K562 (cell line): ENCODE results near the gene CLDN20. TPM values are rescaled to one million over a fixed set of nuclear protein-coding genes. Genes with fewer than 3 reads are reported as not detected.

ENCODE experiments used
- ATAC-seq: fragments of 200-7000 bp; cut with Tn5 transposase; 3 replicates; pipeline ENCODE4 v1.9.1; 2020; ENCODE audit warnings: moderate library complexity
- BruUV-seq: library from RNA; stranded (reverse); fragments of 400-500 nt; replicated peaks from 2 replicates; lab custom pipeline; 2021; lab: Mats Ljungman, UMichigan
- CTCF ChIA-PET: fragments of 300-600 bp; formaldehyde crosslinking; extraction: SDS; loops from one replicate; lab custom pipeline; 2021; ENCODE audit warnings: low intra/inter-chr PET ratio; lab: Yijun Ruan, JAX
- POLR2A ChIA-PET: fragments of 300-600, 350-650 bp; sonication (Branson Sonifier 250); formaldehyde crosslinking; extraction: SDS; loops from one replicate; lab custom pipeline; 2021; ENCODE audit warnings: antibody characterized with exemption, inconsistent platforms; lab: Yijun Ruan, JAX
- DNase-seq, 4 experiments: peaks; one replicate each; pipeline versions ENCODE4 v3.0.0 to v3.0.0-alpha.2; 2011 to 2018; ENCODE audit warnings: low spot score in 3 of 4, mixed read lengths in 3 of 4; ENCODE audit errors: extremely low read depth in 1 of 4
- FAIRE-seq: peaks from 2 replicates; lab custom pipeline; 2011; peaks lifted over from hg19 to GRCh38; lab: Jason Lieb, UNC
- H2AFZ ChIP-seq: 2 replicates; pipeline ENCODE4 v1.6.0; 2011; ENCODE audit warnings: low read depth, low read length, control low read depth, inconsistent platforms
- H3K27ac ChIP-seq: fragments of 200-600 bp; 3 replicates; pipeline ENCODE4 v1.8.0; 2011; ENCODE audit warnings: low read depth, mild to moderate bottlenecking, control low read depth, inconsistent platforms, low read length, moderate library complexity, mixed read lengths; ENCODE audit errors: extremely low read depth
- H3K27me3 ChIP-seq, 2 experiments: fragments of 300-600 bp in 1 of 2; 2 replicates in 1 of 2; 3 replicates in 1 of 2; pipeline versions ENCODE4 v1.6.0 to v1.8.0; 2011; ENCODE audit warnings: inconsistent platforms in 2 of 2, low read length in 2 of 2, mild to moderate bottlenecking in 1 of 2, mixed read lengths in 1 of 2, moderate library complexity in 1 of 2; ENCODE audit not compliant: control insufficient read depth in 2 of 2, insufficient read depth in 2 of 2
- H3K36me3 ChIP-seq: fragments of 300-600 bp; 3 replicates; pipeline ENCODE4 v1.8.0; 2011; ENCODE audit warnings: mild to moderate bottlenecking, low read length, inconsistent platforms; ENCODE audit not compliant: control insufficient read depth, insufficient read depth
- H3K4me1 ChIP-seq, 2 experiments: fragments of 200-600 bp in 1 of 2; replicated peaks in 1 of 2; 2 replicates in 1 of 2; 3 replicates in 1 of 2; pipeline versions ENCODE4 v1.5.1 to v1.8.0; 2011; ENCODE audit warnings: inconsistent platforms in 2 of 2, low read length in 2 of 2, mild to moderate bottlenecking in 1 of 2, mixed read lengths in 1 of 2, moderate library complexity in 1 of 2; ENCODE audit not compliant: control insufficient read depth in 2 of 2, insufficient read depth in 2 of 2
- H3K4me2 ChIP-seq: 2 replicates; pipeline ENCODE4 v1.6.1; 2011; ENCODE audit warnings: low read length, control low read depth, inconsistent platforms, mixed read lengths; ENCODE audit not compliant: insufficient read depth
- H3K4me3 ChIP-seq: fragments of 200-600 bp; sonication (generic), shearing (Covaris generic); 2 replicates; pipeline ENCODE4 v1.5.1; 2016; ENCODE audit warnings: control low read depth, inconsistent platforms
- H3K79me2 ChIP-seq: fragments of 200-600 bp; 3 replicates; pipeline ENCODE4 v1.8.0; 2011; ENCODE audit warnings: low read length, inconsistent platforms; ENCODE audit not compliant: control insufficient read depth, insufficient read depth
- H3K9ac ChIP-seq, 2 experiments: 2 replicates each; pipeline versions ENCODE4 v1.6.0 to v1.6.1; 2011; ENCODE audit warnings: low read depth in 2 of 2, low read length in 2 of 2, control low read depth in 1 of 2, inconsistent platforms in 1 of 2, mild to moderate bottlenecking in 1 of 2, mixed read lengths in 1 of 2; ENCODE audit not compliant: insufficient read depth in 1 of 2
- H3K9me1 ChIP-seq: one replicate; pipeline ENCODE4 v1.6.0; 2011; ENCODE audit warnings: inconsistent platforms, mild to moderate bottlenecking, low read length, moderate library complexity; ENCODE audit not compliant: control insufficient read depth, insufficient read depth
- H3K9me3 ChIP-seq: replicated peaks from 2 replicates; pipeline ENCODE4 v1.5.1; 2011; ENCODE audit warnings: low read depth, low read length, inconsistent platforms; ENCODE audit not compliant: control insufficient read depth, insufficient read depth
- H4K20me1 ChIP-seq: replicated peaks from 2 replicates; pipeline ENCODE4 v1.6.1; 2011; ENCODE audit warnings: low read length, inconsistent platforms, mixed read lengths; ENCODE audit not compliant: control insufficient read depth, insufficient read depth
- CXXC5 ChIP-seq: fragments of 250-450 bp; sonication (Bioruptor Pico); IDR thresholded peaks from 2 replicates; pipeline ENCODE4 v1.8.0; 2022; ENCODE audit warnings: inconsistent platforms, mild to moderate bottlenecking, moderate library complexity
- DMBX1 ChIP-seq: fragments of 250-450 bp; sonication (Bioruptor Pico); IDR thresholded peaks from 2 replicates; pipeline ENCODE4 v1.8.0; 2022; ENCODE audit warnings: inconsistent platforms, mild to moderate bottlenecking, moderate library complexity, borderline replicate concordance
- ESRRA ChIP-seq: fragments of 450-650 bp; IDR thresholded peaks from 2 replicates; pipeline ENCODE4 v1.6.1; 2014; ENCODE audit warnings: low read depth, mild to moderate bottlenecking, moderate library complexity, borderline replicate concordance
- HNRNPLL ChIP-seq: fragments of 200-400 bp; formaldehyde crosslinking; IDR thresholded peaks from 2 replicates; pipeline ENCODE4 v1.6.1; 2017; ENCODE audit warnings: low read length, low read depth, mild to moderate bottlenecking; ENCODE audit not compliant: poor library complexity, severe bottlenecking
- MEIS2 ChIP-seq: fragments of 450-650 bp; IDR thresholded peaks from 2 replicates; pipeline ENCODE4 v1.6.1; 2014; ENCODE audit warnings: mild to moderate bottlenecking; ENCODE audit not compliant: partially characterized antibody
- SRSF1 ChIP-seq: fragments of 200-400 bp; formaldehyde crosslinking; IDR thresholded peaks from 2 replicates; pipeline ENCODE4 v1.6.1; 2017; ENCODE audit warnings: mild to moderate bottlenecking, low read depth, low read length, moderate library complexity
- ZBTB1 ChIP-seq: sonication (generic); formaldehyde crosslinking; IDR thresholded peaks from 2 replicates; pipeline ENCODE4 v1.8.1; 2023; ENCODE audit warnings: missing genetic modification reagents, low read depth, mild to moderate bottlenecking, borderline replicate concordance
- ZBTB8A ChIP-seq: fragments of 450-650 bp; IDR thresholded peaks from 2 replicates; pipeline ENCODE4 v1.6.1; 2018; ENCODE audit warnings: mild to moderate bottlenecking, moderate library complexity; ENCODE audit not compliant: partially characterized antibody
- WGBS: fragments of 100-300 bp; shearing (Covaris generic); methylation state at CpG from one replicate; pipeline ENCODE4 v1.1.6; 2016; ENCODE audit warnings: low coverage, mixed read lengths; ENCODE audit not compliant: insufficient coverage; ENCODE audit errors: missing lambda C conversion rate; 5-methylcytosine and 5-hydroxymethylcytosine counted together
- in situ Hi-C: fragments of 300-500 bp; cut with MboI; formaldehyde crosslinking; loops from 4 replicates; pipeline ENCODE4 v1.15.0; 2018; ENCODE audit warnings: inconsistent platforms, mixed read lengths
- intact Hi-C: fragments of 100-400 bp; cut with micrococcal nuclease; formaldehyde crosslinking; loops from 2 replicates; pipeline ENCODE4 v1.14.2; 2022
- polyA plus RNA-seq, 8 experiments: library from polyadenylated mRNA; depleted of rRNA in 4 of 8; stranded (reverse) in 5 of 8; unstranded in 3 of 8; fragments of >200 nt; fragmentation: Nextera tagmentation in 2 of 8; fragmentation: Illumina TruSeq in 1 of 8; extraction: Ambion mirVana in 2 of 8; extraction: Trizol in 1 of 8; gene quantifications; 2 replicates each; pipeline versions ENCODE4 v1.2.1 to v1.2.3, GENCODE V29; 2011 to 2014; ENCODE audit warnings: inconsistent platforms in 1 of 8, missing spikeins in 1 of 8
- total RNA-seq, 7 experiments: library from RNA; depleted of rRNA in 6 of 7; stranded (reverse); fragments of >200 nt in 6 of 7; fragmentation: Illumina TruSeq in 2 of 7; extraction: Trizol in 2 of 7; gene quantifications; 2 replicates each; pipeline versions ENCODE4 v1.2.1 to v1.2.3, GENCODE V29; 2011 to 2021; ENCODE audit warnings: low replicate concordance in 1 of 7

CLDN20 gene
- total and polyA plus RNA-seq, 9 of the 15 experiments (the other 6 are each of a cell fraction or from before 2014, with no cell fraction given) = not detected

- TF ChIP-seq SRSF1 = no peak
- TF ChIP-seq ZBTB8A = no peak
- no peak for TF ChIP-seq DMBX1 (CRISPR knock-in tag)
- TF ChIP-seq HNRNPLL = no peak
- no peak for TF ChIP-seq ZBTB1 (CRISPR knock-in tag)
- no peak for TF ChIP-seq CXXC5 (CRISPR knock-in tag)
- TF ChIP-seq ESRRA = no peak
- no peak for TF ChIP-seq MEIS2
- TF ChIP-seq, all 486 proteins: peak for 0
- Histone ChIP-seq H3K27me3 (no peaks in the 10 kb centered on the region), H3K9me3 (no peaks in the 10 kb centered on the region), H3K27ac (no peak overlapping the region), H2AFZ (no peak overlapping the region), H4K20me1 (no peaks in the 10 kb centered on the region), H3K9me1 (no peaks in the 10 kb centered on the region), H3K36me3 (peaks cover 78% of the 10 kb centered on the region), H3K9ac (no peak overlapping the region), H3K4me3 (no peak overlapping the region), H3K4me1 (peaks cover 0 to 3% of the 10 kb centered on the region in 2 experiments; a peak in 2 of 5 replicates), H3K4me2 (no peak overlapping the region), H3K79me2 (peaks cover 28% of the 10 kb centered on the region)
- in situ Hi-C loops (loop anchor here (25.0 kb wide), 1 partner anchor 1878 kb away; no protein-coding TSS in a partner anchor), intact Hi-C loops (no loop called here)
- WGBS = 85% methylated on average over 4 of the region's 4 CpGs
- ATAC-seq (no peak), FAIRE-seq (no peak), DNase-seq (no peak)
- ChIA-PET CTCF (no interaction called here), POLR2A (no interaction called here)
- BruUV-seq = no TSS peak
Measured at GRCh38 chr6:155309150-155309549, 45.3 kb downstream of the CLDN20 start.
